Measurements from ENCODE around the gene SRF. TPM values are rescaled to one million over a fixed set of nuclear protein-coding genes. Genes with fewer than 3 reads are reported as not detected.
A peak's percentile ranks its signal among the peaks of the same experiment; 100 is the strongest.

SRF gene
- total RNA-seq, 2 experiments from 2014 or later: 22.8 to 24.2 TPM

- no peaks in the 10 kb centered on the region for H4K20me1 ChIP-seq (ENCODE audit: insufficient read depth, low read length)
- no peaks in the 10 kb centered on the region for H3K9me3 ChIP-seq (ENCODE audit: low read length)
- ChIA-PET POLR2A (interaction anchor here (1.0 kb wide), 1 partner anchor 18 kb away, joined by 3 read pairs; no protein-coding TSS in a partner anchor), CTCF (ENCODE audit: unreplicated experiment) (no interaction called here)
- TF ChIP-seq, protein P1, sequence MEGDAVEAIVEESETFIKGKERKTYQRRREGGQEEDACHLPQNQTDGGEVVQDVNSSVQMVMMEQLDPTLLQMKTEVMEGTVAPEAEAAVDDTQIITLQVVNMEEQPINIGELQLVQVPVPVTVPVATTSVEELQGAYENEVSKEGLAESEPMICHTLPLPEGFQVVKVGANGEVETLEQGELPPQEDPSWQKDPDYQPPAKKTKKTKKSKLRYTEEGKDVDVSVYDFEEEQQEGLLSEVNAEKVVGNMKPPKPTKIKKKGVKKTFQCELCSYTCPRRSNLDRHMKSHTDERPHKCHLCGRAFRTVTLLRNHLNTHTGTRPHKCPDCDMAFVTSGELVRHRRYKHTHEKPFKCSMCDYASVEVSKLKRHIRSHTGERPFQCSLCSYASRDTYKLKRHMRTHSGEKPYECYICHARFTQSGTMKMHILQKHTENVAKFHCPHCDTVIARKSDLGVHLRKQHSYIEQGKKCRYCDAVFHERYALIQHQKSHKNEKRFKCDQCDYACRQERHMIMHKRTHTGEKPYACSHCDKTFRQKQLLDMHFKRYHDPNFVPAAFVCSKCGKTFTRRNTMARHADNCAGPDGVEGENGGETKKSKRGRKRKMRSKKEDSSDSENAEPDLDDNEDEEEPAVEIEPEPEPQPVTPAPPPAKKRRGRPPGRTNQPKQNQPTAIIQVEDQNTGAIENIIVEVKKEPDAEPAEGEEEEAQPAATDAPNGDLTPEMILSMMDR (conservative IDR thresholded peaks at IDR 0.05; ENCODE audit: low read length): no peak
- TF ChIP-seq EZH2phosphoT487 (IDR thresholded peaks at IDR 0.05; ENCODE audit: borderline replicate concordance, low read depth, low read length): no peak
- H3K4me3 ChIP-seq (ENCODE audit: low read depth, low read length, poor library complexity, severe bottlenecking): peak overlapping the region; percentile 85
- H3K4me2 ChIP-seq (ENCODE audit: low read length): peak overlapping the region; percentile 96
- intact Hi-C loops (cut with micrococcal nuclease; ENCODE audit: unreplicated experiment): no loop called here
- peak overlapping the region; percentile 85 for H2AFZ ChIP-seq (ENCODE audit: low read length)
- no peak for DNase-seq (ENCODE audit: low spot score)
- H3K4me1 ChIP-seq (ENCODE audit: insufficient read depth, low read length, poor library complexity, severe bottlenecking): peaks cover 23% of the 10 kb centered on the region
- peak overlapping the region; percentile 51 for H3K27ac ChIP-seq (ENCODE audit: low read depth, low read length, poor library complexity, severe bottlenecking)
- no peaks in the 10 kb centered on the region for H3K79me2 ChIP-seq (ENCODE audit: insufficient read depth, low read depth, low read length)
- BruUV-seq (replicated peaks): no TSS peak
- peaks cover 28% of the 10 kb centered on the region for H3K36me3 ChIP-seq (ENCODE audit: insufficient read depth, low read length)
- H3K9me2 ChIP-seq (ENCODE audit: insufficient read depth, low read length): no peaks in the 10 kb centered on the region
Measured at GRCh38 chr6:43181621-43181941, 10.5 kb downstream of the SRF start.

DNA sequence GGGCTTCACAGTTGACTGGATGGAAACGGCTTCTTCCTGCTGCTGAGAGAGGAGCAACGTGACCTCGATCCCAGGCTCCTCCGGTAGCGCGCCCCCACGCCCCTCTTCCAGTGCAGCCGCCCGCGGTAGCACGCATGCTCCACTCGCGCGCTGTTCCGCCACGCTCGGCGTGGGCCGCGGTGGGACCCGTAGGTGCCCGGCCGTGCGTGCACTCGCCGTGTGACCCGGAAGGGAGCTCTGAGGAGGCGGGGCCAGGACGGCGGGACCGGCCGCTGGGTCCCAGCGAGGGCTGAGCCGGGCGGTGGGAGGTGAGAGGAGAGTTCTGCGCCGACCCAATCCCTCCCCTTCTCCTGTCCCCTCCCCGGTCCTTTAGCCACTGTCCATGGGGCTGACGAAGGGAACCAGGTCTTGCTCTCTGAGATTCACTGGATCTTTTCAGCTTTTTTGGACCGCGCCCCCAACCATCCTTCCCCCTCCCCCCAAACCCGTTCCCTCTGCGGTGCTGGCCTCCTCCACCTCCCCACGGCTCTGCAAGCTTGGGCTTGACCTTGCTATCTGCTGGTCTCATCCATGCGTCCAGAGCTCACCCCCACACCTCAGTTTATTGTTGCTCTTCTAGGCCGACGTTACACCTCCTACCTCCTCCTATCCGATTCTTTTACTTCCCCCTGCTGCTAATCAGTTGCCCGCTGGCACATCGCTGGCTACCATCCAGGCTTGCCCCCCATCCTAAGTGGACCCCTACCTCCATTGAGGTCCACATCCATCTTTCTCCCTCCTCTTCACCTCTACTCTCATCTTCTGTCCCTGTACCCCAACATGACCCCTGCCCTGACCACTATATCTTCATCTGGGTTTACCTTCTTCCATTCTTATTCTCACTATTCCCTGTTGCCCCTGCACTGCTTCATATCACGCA, 11.1 kb downstream of the SRF start, which contains the start of gene CUL9:
Gene CUL9 (plus strand): TSS at position 255 of the 919 bp plus-strand sequence. CDS start 2,115 bp downstream, outside the sequence.
- H3K27ac ChIP-seq (ENCODE audit: low read depth, low read length, poor library complexity, severe bottlenecking): peak within 1 kb of the TSS; percentile 51
- H3K79me2 ChIP-seq (ENCODE audit: insufficient read depth, low read depth, low read length): no peaks in the 10 kb centered on the region
- no peaks in the 10 kb centered on the region for H3K9me3 ChIP-seq (ENCODE audit: low read length)
- no peaks in the 10 kb centered on the region for H3K9me2 ChIP-seq (ENCODE audit: insufficient read depth, low read length)
- intact Hi-C loops (cut with micrococcal nuclease; ENCODE audit: unreplicated experiment): no loop called here
- peaks cover 23% of the 10 kb centered on the region for H3K4me1 ChIP-seq (ENCODE audit: insufficient read depth, low read length, poor library complexity, severe bottlenecking)
- ChIA-PET POLR2A (interaction anchor here (0.6 to 1.6 kb wide), 6 partner anchors 15 to 253 kb away, joined by 3 to 5 read pairs (median 3); partner anchors contain the start of gene CNPY3), CTCF (ENCODE audit: unreplicated experiment) (interaction anchor here (0.5 kb wide), 1 partner anchor 411 kb away, joined by 3 read pairs; no protein-coding TSS in a partner anchor)
- H4K20me1 ChIP-seq (ENCODE audit: insufficient read depth, low read length): no peaks in the 10 kb centered on the region
- TF ChIP-seq EZH2phosphoT487 (IDR thresholded peaks at IDR 0.05; ENCODE audit: borderline replicate concordance, low read depth, low read length): no peak
- TF ChIP-seq, protein P1 (conservative IDR thresholded peaks at IDR 0.05; ENCODE audit: low read length): no peak
- peaks cover 27% of the 10 kb centered on the region for H3K36me3 ChIP-seq (ENCODE audit: insufficient read depth, low read length)
- H3K4me2 ChIP-seq (ENCODE audit: low read length): peak within 1 kb of the TSS; percentile 96
- no TSS peak for BruUV-seq (replicated peaks)
- peak within 1 kb of the TSS; percentile 85 for H2AFZ ChIP-seq (ENCODE audit: low read length)
- DNase-seq (ENCODE audit: low spot score): peak; percentile 89
- peak within 1 kb of the TSS; percentile 85 for H3K4me3 ChIP-seq (ENCODE audit: low read depth, low read length, poor library complexity, severe bottlenecking)

All from OCI-LY7 (cell line).